ENCODE data around the gene AOX1. TPM values are rescaled to one million over a fixed set of nuclear protein-coding genes. Genes with fewer than 3 reads are reported as not detected.

AOX1 gene
- total and polyA plus RNA-seq, 2 of the 8 experiments (the other 6 are each of a cell fraction or from before 2014, with no cell fraction given), result 5.6 to 8.3 TPM

- TF ChIP-seq FOSL1 (IDR thresholded peaks at IDR 0.05; ENCODE audit: insufficient read depth, low read depth, low read length) (no peak), KDM1A (IDR thresholded peaks at IDR 0.05; ENCODE audit: borderline replicate concordance, low read length) (no peak), JUND (IDR thresholded peaks at IDR 0.05; ENCODE audit: low read length) (no peak), CHD7 (IDR thresholded peaks at IDR 0.05; ENCODE audit: insufficient replicate concordance, low read length) (no peak), USF2 (IDR thresholded peaks at IDR 0.05; ENCODE audit: low read length) (no peak), TCF12 (IDR thresholded peaks at IDR 0.05; ENCODE audit: low read depth, low read length) (no peak), HDAC2 (IDR thresholded peaks at IDR 0.05; ENCODE audit: borderline replicate concordance in 1 of 2, low read depth in 2 of 2, low read length in 2 of 2) (no peak)
- TF ChIP-seq, protein P1, sequence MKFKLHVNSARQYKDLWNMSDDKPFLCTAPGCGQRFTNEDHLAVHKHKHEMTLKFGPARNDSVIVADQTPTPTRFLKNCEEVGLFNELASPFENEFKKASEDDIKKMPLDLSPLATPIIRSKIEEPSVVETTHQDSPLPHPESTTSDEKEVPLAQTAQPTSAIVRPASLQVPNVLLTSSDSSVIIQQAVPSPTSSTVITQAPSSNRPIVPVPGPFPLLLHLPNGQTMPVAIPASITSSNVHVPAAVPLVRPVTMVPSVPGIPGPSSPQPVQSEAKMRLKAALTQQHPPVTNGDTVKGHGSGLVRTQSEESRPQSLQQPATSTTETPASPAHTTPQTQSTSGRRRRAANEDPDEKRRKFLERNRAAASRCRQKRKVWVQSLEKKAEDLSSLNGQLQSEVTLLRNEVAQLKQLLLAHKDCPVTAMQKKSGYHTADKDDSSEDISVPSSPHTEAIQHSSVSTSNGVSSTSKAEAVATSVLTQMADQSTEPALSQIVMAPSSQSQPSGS (IDR thresholded peaks at IDR 0.05; ENCODE audit: low read length), result no peak
These were observed 479 bp upstream of the AOX1 start (continued) for GRCh38 chr2:200585340-200585729.
